HEK293 (cell line): ENCODE results near the gene RDH5.

ENCODE experiments used
- AEBP2 ChIP-seq: fragments of 450-650 bp; formaldehyde crosslinking; IDR thresholded peaks from 2 replicates; pipeline ENCODE4 v1.5.1; 2016; ENCODE audit warnings: missing biosample characterization, missing genetic modification characterization, borderline replicate concordance
- ELK4 ChIP-seq: IDR thresholded peaks from 2 replicates; pipeline ENCODE4 v1.6.1; 2011; ENCODE audit warnings: mild to moderate bottlenecking, low read depth, low read length, borderline replicate concordance
- GLI4 ChIP-seq: fragments of 450-650 bp; formaldehyde crosslinking; IDR thresholded peaks from 2 replicates; pipeline ENCODE4 v1.5.1; 2016; ENCODE audit warnings: missing biosample characterization, missing genetic modification characterization
- GLIS1 ChIP-seq: fragments of 450-650 bp; formaldehyde crosslinking; IDR thresholded peaks from 2 replicates; pipeline ENCODE4 v1.5.1; 2016; ENCODE audit warnings: missing biosample characterization, missing genetic modification characterization
- KLF16 ChIP-seq: fragments of 450-650 bp; formaldehyde crosslinking; IDR thresholded peaks from 2 replicates; pipeline ENCODE4 v1.5.1; 2017; ENCODE audit warnings: missing biosample characterization, missing genetic modification characterization
- KLF8 ChIP-seq: fragments of 450-650 bp; formaldehyde crosslinking; IDR thresholded peaks from 2 replicates; pipeline ENCODE4 v1.5.1; 2016; ENCODE audit warnings: missing biosample characterization, missing genetic modification characterization
- KLF9 ChIP-seq: fragments of 450-650 bp; formaldehyde crosslinking; IDR thresholded peaks from 2 replicates; pipeline ENCODE4 v1.5.1; 2016; ENCODE audit warnings: missing biosample characterization, missing genetic modification characterization, low read depth
- MYNN ChIP-seq: fragments of 450-650 bp; formaldehyde crosslinking; IDR thresholded peaks from 2 replicates; pipeline ENCODE4 v1.5.1; 2016; ENCODE audit warnings: missing biosample characterization, missing genetic modification characterization, borderline replicate concordance
- OVOL3 ChIP-seq: fragments of 450-650 bp; formaldehyde crosslinking; IDR thresholded peaks from 2 replicates; pipeline ENCODE4 v1.5.1; 2016; ENCODE audit warnings: missing biosample characterization, missing genetic modification characterization
- PRDM1 ChIP-seq: fragments of 450-650 bp; formaldehyde crosslinking; IDR thresholded peaks from 2 replicates; pipeline ENCODE4; 2016; ENCODE audit warnings: missing biosample characterization, missing genetic modification characterization
- SP3 ChIP-seq: fragments of 450-650 bp; formaldehyde crosslinking; IDR thresholded peaks from 2 replicates; pipeline ENCODE4 v1.5.1; 2016; ENCODE audit warnings: missing biosample characterization, missing genetic modification characterization
- ZBTB10 ChIP-seq: fragments of 450-650 bp; formaldehyde crosslinking; IDR thresholded peaks from 2 replicates; pipeline ENCODE4 v1.5.1; 2016; ENCODE audit warnings: missing biosample characterization, missing genetic modification characterization
- ZFP37 ChIP-seq: fragments of 450-650 bp; formaldehyde crosslinking; IDR thresholded peaks from 2 replicates; pipeline ENCODE4 v1.5.1; 2016; ENCODE audit warnings: missing biosample characterization, missing genetic modification characterization
- ZNF16 ChIP-seq: fragments of 450-650 bp; formaldehyde crosslinking; IDR thresholded peaks from 2 replicates; pipeline ENCODE4 v1.5.1; 2016; ENCODE audit warnings: low read depth, missing biosample characterization, missing genetic modification characterization
- ZNF174 ChIP-seq: fragments of 450-650 bp; formaldehyde crosslinking; IDR thresholded peaks from 2 replicates; pipeline ENCODE4 v1.5.0; 2017; ENCODE audit warnings: missing biosample characterization, mild to moderate bottlenecking, missing genetic modification characterization
- ZNF18 ChIP-seq: fragments of 450-650 bp; formaldehyde crosslinking; IDR thresholded peaks from 2 replicates; pipeline ENCODE4 v1.5.1; 2016; ENCODE audit warnings: missing biosample characterization, missing genetic modification characterization
- ZNF202 ChIP-seq: fragments of 450-650 bp; formaldehyde crosslinking; IDR thresholded peaks from 2 replicates; pipeline ENCODE4 v1.5.1; 2016; ENCODE audit warnings: missing biosample characterization, missing genetic modification characterization, borderline replicate concordance
- ZNF24 ChIP-seq: fragments of 450-650 bp; formaldehyde crosslinking; IDR thresholded peaks from 2 replicates; pipeline ENCODE4 v1.5.1; 2016; ENCODE audit warnings: missing biosample characterization, missing genetic modification characterization
- ZNF292 ChIP-seq: fragments of 450-650 bp; formaldehyde crosslinking; IDR thresholded peaks from 2 replicates; pipeline ENCODE4 v1.5.1; 2016; ENCODE audit warnings: low read depth, missing biosample characterization, missing genetic modification characterization, borderline replicate concordance
- ZNF426 ChIP-seq: fragments of 450-650 bp; formaldehyde crosslinking; IDR thresholded peaks from 2 replicates; pipeline ENCODE4 v1.5.1; 2017; ENCODE audit warnings: missing biosample characterization, missing genetic modification characterization, mild to moderate bottlenecking, inconsistent platforms, moderate library complexity
- ZNF623 ChIP-seq: fragments of 450-650 bp; formaldehyde crosslinking; IDR thresholded peaks from 2 replicates; pipeline ENCODE4 v1.5.1; 2016; ENCODE audit warnings: missing biosample characterization, missing genetic modification characterization
- ZNF624 ChIP-seq: fragments of 450-650 bp; formaldehyde crosslinking; IDR thresholded peaks from 2 replicates; pipeline ENCODE4 v1.5.1; 2017; ENCODE audit warnings: missing biosample characterization, missing genetic modification characterization
- ZNF645 ChIP-seq: fragments of 450-650 bp; formaldehyde crosslinking; IDR thresholded peaks from 2 replicates; pipeline ENCODE4; 2016; ENCODE audit warnings: missing biosample characterization, missing genetic modification characterization
- ZNF677 ChIP-seq: fragments of 450-650 bp; IDR thresholded peaks from 2 replicates; pipeline ENCODE4 v1.5.0; 2018; ENCODE audit warnings: missing biosample characterization, mild to moderate bottlenecking, missing genetic modification characterization, moderate library complexity
- ZNF704 ChIP-seq: fragments of 450-650 bp; formaldehyde crosslinking; IDR thresholded peaks from 2 replicates; pipeline ENCODE4 v1.5.1; 2016; ENCODE audit warnings: missing biosample characterization, missing genetic modification characterization
- ZNF776 ChIP-seq: fragments of 450-650 bp; formaldehyde crosslinking; IDR thresholded peaks from 2 replicates; pipeline ENCODE4 v1.5.0; 2017; ENCODE audit warnings: missing biosample characterization, missing genetic modification characterization, borderline replicate concordance
- ZNF791 ChIP-seq: fragments of 450-650 bp; formaldehyde crosslinking; IDR thresholded peaks from 2 replicates; pipeline ENCODE4 v1.5.1; 2016; ENCODE audit warnings: missing biosample characterization, missing genetic modification characterization
- ZNF830 ChIP-seq: fragments of 450-650 bp; IDR thresholded peaks from 2 replicates; pipeline ENCODE4 v1.5.0; 2018; ENCODE audit warnings: missing biosample characterization, missing genetic modification characterization, low read depth, mild to moderate bottlenecking, moderate library complexity
- ZNF837 ChIP-seq: fragments of 450-650 bp; formaldehyde crosslinking; IDR thresholded peaks from 2 replicates; pipeline ENCODE4 v1.5.1; 2016; ENCODE audit warnings: missing biosample characterization, missing genetic modification characterization
- ZSCAN23 ChIP-seq: fragments of 450-650 bp; formaldehyde crosslinking; IDR thresholded peaks from 2 replicates; pipeline ENCODE4 v1.5.1; 2016; ENCODE audit warnings: missing biosample characterization, missing genetic modification characterization

Gene RDH5

GRCh38 chr12:55681142-55682077 is 38.8 kb upstream of the RDH5 start (continued):
- no peak for TF ChIP-seq ZNF677 (tag by site-specific recombination)
- no peak for TF ChIP-seq ZNF623 (tag by site-specific recombination)
- TF ChIP-seq ZNF624 (tag by site-specific recombination), result no peak
- TF ChIP-seq ZNF174, result no peak
- no peak for TF ChIP-seq ZNF426 (tag by site-specific recombination)
- TF ChIP-seq GLIS1 (tag by site-specific recombination), result peak; percentile 67
- no peak for TF ChIP-seq ZNF16 (tag by site-specific recombination)
- peak; percentile 86 for TF ChIP-seq MYNN (tag by site-specific recombination)
- TF ChIP-seq ZNF292 (tag by site-specific recombination), result no peak
- no peak for TF ChIP-seq ZNF837
- TF ChIP-seq GLI4 (tag by site-specific recombination), result no peak
- peak; percentile 59; the same call in 1 of the 2 replicates for TF ChIP-seq ZBTB10 (tag by site-specific recombination)
- no peak for TF ChIP-seq OVOL3 (tag by site-specific recombination)
- no peak for TF ChIP-seq ZNF18 (tag by site-specific recombination)
- TF ChIP-seq ZSCAN23, result no peak
- no peak for TF ChIP-seq ELK4
- TF ChIP-seq ZNF645 (tag by site-specific recombination), result no peak
- TF ChIP-seq ZNF830 (tag by site-specific recombination), result no peak
- TF ChIP-seq PRDM1 (tag by site-specific recombination), result no peak
- TF ChIP-seq ZNF791 (tag by site-specific recombination), result no peak
- peak; percentile 45; the same call in 1 of the 2 replicates for TF ChIP-seq KLF16 (tag by site-specific recombination)
- TF ChIP-seq KLF9, result peak; percentile 33; the same call in 1 of the 2 replicates
- TF ChIP-seq ZNF704 (tag by site-specific recombination), result no peak
- no peak for TF ChIP-seq AEBP2 (tag by site-specific recombination)
- peak; percentile 70 for TF ChIP-seq SP3 (tag by site-specific recombination)
- TF ChIP-seq ZNF24 (tag by site-specific recombination), result peak; percentile 35; the same call in 1 of the 2 replicates
- TF ChIP-seq ZNF776 (tag by site-specific recombination), result no peak
- peak; percentile 49; the same call in 1 of the 2 replicates for TF ChIP-seq KLF8
- TF ChIP-seq ZFP37 (tag by site-specific recombination), result no peak
- TF ChIP-seq ZNF202 (tag by site-specific recombination), result no peak
